DLD1 (cell line): ENCODE measurements around the gene PDP2.

ENCODE experiments used
- in situ Hi-C: cut with HindIII; loops from 2 replicates; pipeline ENCODE4 v1.10.0; 2017; ENCODE audit warnings: low sequenced_read_pairs

The PDP2 gene

GRCh38 chr16:66903544-66904427 lies 23.5 kb downstream of the PDP2 start:
- in situ Hi-C loops: no loop called here

GRCh38 chr16:66904428-66904845 lies 24.1 kb downstream of the PDP2 start:
- in situ Hi-C loops: no loop called here

GRCh38 chr16:66904846-66905632 lies 24.7 kb downstream of the PDP2 start:
- in situ Hi-C loops: no loop called here

- in situ Hi-C loops: no loop called here
Observed at GRCh38 chr16:66905633-66906539, 25.6 kb downstream of the PDP2 start.

- in situ Hi-C loops: no loop called here
Observed at GRCh38 chr16:66906916-66907836, 26.9 kb downstream of the PDP2 start.

GRCh38 chr16:66908116-66908515 lies 27.8 kb downstream of the PDP2 start:
- in situ Hi-C loops: no loop called here

GRCh38 chr16:66908762-66909559 lies 28.6 kb downstream of the PDP2 start:
- in situ Hi-C loops: no loop called here

- in situ Hi-C loops: no loop called here
Observed at GRCh38 chr16:66910175-66910940, 30.0 kb downstream of the PDP2 start.

GRCh38 chr16:66911112-66911511 lies 30.8 kb downstream of the PDP2 start:
- in situ Hi-C loops: no loop called here

- in situ Hi-C loops: no loop called here
Observed at GRCh38 chr16:66911801-66912200, 31.5 kb downstream of the PDP2 start.

- in situ Hi-C loops: no loop called here
Observed at GRCh38 chr16:66913081-66913480, 32.8 kb downstream of the PDP2 start.

- in situ Hi-C loops: no loop called here
Observed at GRCh38 chr16:66913711-66914110, 33.4 kb downstream of the PDP2 start.

GRCh38 chr16:66914541-66914940 lies 34.2 kb downstream of the PDP2 start:
- in situ Hi-C loops: no loop called here

GRCh38 chr16:66915041-66915440 lies 34.7 kb downstream of the PDP2 start:
- in situ Hi-C loops: no loop called here

- in situ Hi-C loops: no loop called here
Observed at GRCh38 chr16:66916518-66916917, 36.2 kb downstream of the PDP2 start.

- in situ Hi-C loops: no loop called here
Observed at GRCh38 chr16:66917741-66918140, 37.4 kb downstream of the PDP2 start.

GRCh38 chr16:66918355-66918754 lies 38.0 kb downstream of the PDP2 start:
- in situ Hi-C loops: no loop called here

- in situ Hi-C loops: no loop called here
Observed at GRCh38 chr16:66918803-66919568, 38.7 kb downstream of the PDP2 start, which contains the start of gene CDH16. Gene CDH16 (minus strand): TSS chr16:66918885. CDS start chr16:66918065, 820 bp downstream.
